CD14-positive monocyte (primary cell): ENCODE results near the gene C1QTNF5. TPM values are rescaled to one million over a fixed set of nuclear protein-coding genes. Genes with fewer than 3 reads are reported as not detected.

Experiments used
- DNase-seq, 3 donors: peaks; one replicate each; pipeline ENCODE4 v3.0.0-alpha.2; 2011 to 2022
- H2AFZ ChIP-seq: 2 replicates; pipeline ENCODE4 v1.6.0; 2012; ENCODE audit warnings: mild to moderate bottlenecking, low read depth, low read length, inconsistent platforms; ENCODE audit not compliant: insufficient read depth, poor library complexity, severe bottlenecking
- H3K27ac ChIP-seq, 2 donors: 1 replicate in 1 of 2; 2 replicates in 1 of 2; pipeline ENCODE4 v1.5.1; 2012 to 2013; ENCODE audit warnings: low read length in 2 of 2, control low read depth in 1 of 2, inconsistent platforms in 1 of 2, low read depth in 1 of 2, mild to moderate bottlenecking in 1 of 2
- H3K27me3 ChIP-seq, 2 donors: one replicate each; pipeline versions ENCODE4 v1.6.0 to v1.6.1; 2011 to 2013; ENCODE audit warnings: low read length in 2 of 2; ENCODE audit not compliant: control insufficient read depth in 2 of 2, insufficient read depth in 2 of 2
- H3K36me3 ChIP-seq, 2 donors: replicated peaks in 1 of 2; 1 replicate in 1 of 2; 2 replicates in 1 of 2; pipeline versions ENCODE4 v1.5.1 to v1.6.1; 2012 to 2013; ENCODE audit warnings: low read length in 2 of 2, control low read depth in 1 of 2, inconsistent platforms in 1 of 2, mild to moderate bottlenecking in 1 of 2; ENCODE audit not compliant: insufficient read depth in 2 of 2, control insufficient read depth in 1 of 2
- H3K4me1 ChIP-seq, 2 donors: 1 replicate in 1 of 2; 2 replicates in 1 of 2; pipeline versions ENCODE4 v1.5.1 to v1.6.1; 2012 to 2013; ENCODE audit warnings: low read length in 2 of 2, control low read depth in 1 of 2, inconsistent platforms in 1 of 2, mild to moderate bottlenecking in 1 of 2, moderate library complexity in 1 of 2; ENCODE audit not compliant: insufficient read depth in 2 of 2, control insufficient read depth in 1 of 2
- H3K4me2 ChIP-seq: replicated peaks from 2 replicates; pipeline ENCODE3; 2012; ENCODE audit warnings: low read length, moderate library complexity, mild to moderate bottlenecking; ENCODE audit not compliant: poor library complexity, severe bottlenecking; ENCODE audit errors: extremely low read depth
- H3K4me3 ChIP-seq, 3 experiments: fragments of 200-600 bp in 1 of 3; sonication (generic) in 1 of 3; replicated peaks in 1 of 3; 1 replicate in 2 of 3; 2 replicates in 1 of 3; pipeline ENCODE4 v1.5.1; 2011 to 2013; ENCODE audit warnings: low read length in 3 of 3, mild to moderate bottlenecking in 3 of 3, control low read depth in 2 of 3, low read depth in 2 of 3, inconsistent platforms in 1 of 3, moderate library complexity in 1 of 3
- H3K79me2 ChIP-seq: 2 replicates; pipeline ENCODE4 v1.6.0; 2012; ENCODE audit warnings: mild to moderate bottlenecking, control low read depth, inconsistent platforms, low read length, moderate library complexity; ENCODE audit not compliant: insufficient read depth
- H3K9ac ChIP-seq: 2 replicates; pipeline ENCODE4 v1.6.0; 2017; ENCODE audit warnings: low read length, mild to moderate bottlenecking; ENCODE audit not compliant: insufficient read depth, poor library complexity, severe bottlenecking
- H3K9me3 ChIP-seq, 2 donors: replicated peaks in 1 of 2; 1 replicate in 1 of 2; 2 replicates in 1 of 2; pipeline versions ENCODE4 v1.5.1 to v1.6.1; 2012 to 2013; ENCODE audit warnings: low read length in 2 of 2, control low read depth in 1 of 2; ENCODE audit not compliant: control insufficient read depth in 1 of 2, insufficient read depth in 1 of 2
- H4K20me1 ChIP-seq: 2 replicates; pipeline ENCODE4 v1.6.0; 2012; ENCODE audit warnings: mild to moderate bottlenecking, low read length, control low read depth, moderate library complexity; ENCODE audit not compliant: insufficient read depth
- H3K27ac Mint-ChIP-seq, 7 donors: one replicate each; pipeline ENCODE4 v1.8.0; 2020; ENCODE audit warnings: mild to moderate bottlenecking in 7 of 7, mixed read lengths in 7 of 7, moderate library complexity in 6 of 7, inconsistent platforms in 2 of 7
- H3K27me3 Mint-ChIP-seq, 3 donors: one replicate each; pipeline ENCODE4 v1.8.0; 2021 to 2022; ENCODE audit warnings: low read depth in 3 of 3, mild to moderate bottlenecking in 3 of 3, mixed read lengths in 3 of 3, moderate library complexity in 3 of 3, inconsistent platforms in 1 of 3
- H3K36me3 Mint-ChIP-seq, 2 donors: one replicate each; pipeline ENCODE4 v1.8.0; 2020; ENCODE audit warnings: mixed read lengths in 2 of 2, inconsistent platforms in 1 of 2, mild to moderate bottlenecking in 1 of 2
- H3K4me1 Mint-ChIP-seq: one replicate; pipeline ENCODE4 v1.8.0; 2020; ENCODE audit warnings: mild to moderate bottlenecking, mixed read lengths
- H3K4me3 Mint-ChIP-seq, 2 donors: one replicate each; pipeline ENCODE4 v1.8.0; 2020; ENCODE audit warnings: mild to moderate bottlenecking in 2 of 2, mixed read lengths in 2 of 2, moderate library complexity in 1 of 2
- H3K9me3 Mint-ChIP-seq, 7 donors: one replicate each; pipeline ENCODE4 v1.8.0; 2020 to 2022; ENCODE audit warnings: mixed read lengths in 7 of 7, mild to moderate bottlenecking in 6 of 7, moderate library complexity in 6 of 7, inconsistent platforms in 2 of 7
- CTCF ChIP-seq: fragments of 200-600 bp; IDR thresholded peaks from one replicate; pipeline ENCODE4 v1.8.0; 2022; ENCODE audit warnings: antibody characterized with exemption, mild to moderate bottlenecking
- WGBS: methylation state at CpG from one replicate; pipeline ENCODE4 v1.1.5; 2013; ENCODE audit warnings: missing lambda C conversion rate; ENCODE audit not compliant: insufficient coverage; 5-methylcytosine and 5-hydroxymethylcytosine counted together
- intact Hi-C, 2 donors: fragments of 100-400 bp; cut with micrococcal nuclease; formaldehyde crosslinking; loops; one replicate each; pipeline versions ENCODE4 v1.15.0 to v1.15.1; 2023
- polyA plus RNA-seq, 3 donors: library from polyadenylated mRNA; depleted of rRNA in 1 of 3; unstranded in 2 of 3; stranded (reverse) in 1 of 3; fragments of 300-500 nt in 2 of 3; fragments of >200 nt in 1 of 3; fragmentation: Illumina TruSeq in 2 of 3; gene quantifications; 1 replicate in 2 of 3; 2 replicates in 1 of 3; pipeline ENCODE4 v1.2.3, GENCODE V29; 2012 to 2021

C1QTNF5 gene
- polyA plus RNA-seq, 3 donors = not detected

- no peak overlapping the region for H3K4me2 ChIP-seq
- Mint-ChIP-seq H3K9me3 (no peaks in the 10 kb centered on the region), H3K27me3 (peaks cover 0 to 3% (median 0%) of the 10 kb centered on the region in 3 donors), H3K36me3 (peaks cover 98 to 100% of the 10 kb centered on the region in 2 donors), H3K27ac (peak overlapping the region in 1 of 7 donors; percentile 60), H3K4me3 (no peak overlapping the region), H3K4me1 (no peaks in the 10 kb centered on the region)
- no peaks in the 10 kb centered on the region for H3K4me1 ChIP-seq
- no peaks in the 10 kb centered on the region for H3K27me3 ChIP-seq
- DNase-seq = no peak
- intact Hi-C loops = no loop called here
- WGBS = no CpG with 5 or more reads among the region's 3 CpGs
- H4K20me1 ChIP-seq = peaks cover 97% of the 10 kb centered on the region
- peaks cover 97 to 100% of the 10 kb centered on the region in 2 donors for H3K36me3 ChIP-seq
- no peak overlapping the region for H2AFZ ChIP-seq
- no peak overlapping the region for H3K4me3 ChIP-seq
- peak overlapping the region in 1 of 2 donors; percentile 18 for H3K27ac ChIP-seq
- peaks cover 4% of the 10 kb centered on the region for H3K79me2 ChIP-seq
- no peak for TF ChIP-seq CTCF
- H3K9me3 ChIP-seq = no peaks in the 10 kb centered on the region
- H3K9ac ChIP-seq = no peak overlapping the region
These were observed 40.3 kb downstream of the C1QTNF5 start for GRCh38 chr11:119300198-119300964.

GRCh38 chr11:119299416-119299815, 41.3 kb downstream of the C1QTNF5 start:
- no peaks in the 10 kb centered on the region for H3K9me3 Mint-ChIP-seq
- H3K4me3 Mint-ChIP-seq = no peak overlapping the region
- no peak overlapping the region for H3K4me2 ChIP-seq
- DNase-seq = no peak
- H3K27me3 Mint-ChIP-seq = no peaks in the 10 kb centered on the region
- no peak overlapping the region for H2AFZ ChIP-seq
- H3K36me3 ChIP-seq = peaks cover 94 to 100% of the 10 kb centered on the region in 2 donors
- H3K4me3 ChIP-seq = no peak overlapping the region
- no peak overlapping the region for H3K27ac Mint-ChIP-seq
- no peaks in the 10 kb centered on the region for H3K4me1 ChIP-seq
- no peaks in the 10 kb centered on the region for H3K27me3 ChIP-seq
- H4K20me1 ChIP-seq = peaks cover 99% of the 10 kb centered on the region
- H3K4me1 Mint-ChIP-seq = no peaks in the 10 kb centered on the region
- H3K9ac ChIP-seq = no peak overlapping the region
- intact Hi-C loops = no loop called here
- WGBS = 100% methylated on average over 7 of the region's 9 CpGs
- H3K36me3 Mint-ChIP-seq = peaks cover 94 to 100% of the 10 kb centered on the region in 2 donors
- H3K9me3 ChIP-seq = no peaks in the 10 kb centered on the region
- H3K79me2 ChIP-seq = peaks cover 4% of the 10 kb centered on the region
- no peak overlapping the region for H3K27ac ChIP-seq
- no peak for TF ChIP-seq CTCF
